Osteoblast (primary cell): ENCODE data around the gene ARHGEF4. TPM values are rescaled to one million over a fixed set of nuclear protein-coding genes. Genes with fewer than 3 reads are reported as not detected.
A peak's percentile ranks its signal among the peaks of the same experiment; 100 is the strongest.

ENCODE experiments used
- DNase-seq: peaks from one replicate; pipeline ENCODE4 v3.0.0; 2011; ENCODE audit warnings: low spot score, mixed read lengths; ENCODE audit not compliant: insufficient read length; ENCODE audit errors: missing footprints
- H2AFZ ChIP-seq: 2 replicates; pipeline ENCODE4 v1.6.0; 2011; ENCODE audit warnings: mild to moderate bottlenecking, low read length
- H3K27ac ChIP-seq: 2 replicates; pipeline ENCODE4 v1.5.1; 2011; ENCODE audit warnings: mild to moderate bottlenecking, low read depth, low read length, moderate library complexity
- H3K27me3 ChIP-seq: 2 replicates; pipeline ENCODE4 v1.6.0; 2012; ENCODE audit warnings: mild to moderate bottlenecking, control low read depth, inconsistent platforms, low read length, moderate library complexity; ENCODE audit not compliant: insufficient read depth
- H3K36me3 ChIP-seq: 2 replicates; pipeline ENCODE4 v1.5.1; 2011; ENCODE audit warnings: mild to moderate bottlenecking, low read length, control low read depth, moderate library complexity; ENCODE audit not compliant: insufficient read depth
- H3K4me1 ChIP-seq: 2 replicates; pipeline ENCODE4 v1.5.1; 2011; ENCODE audit warnings: mild to moderate bottlenecking, low read length, control low read depth, moderate library complexity; ENCODE audit not compliant: insufficient read depth
- H3K4me2 ChIP-seq: 2 replicates; pipeline ENCODE4 v1.6.0; 2011; ENCODE audit warnings: mild to moderate bottlenecking, low read length; ENCODE audit not compliant: insufficient read depth
- H3K4me3 ChIP-seq: fragments of 200-600 bp; sonication (generic); 3 replicates; pipeline ENCODE4 v1.5.1; 2012; ENCODE audit warnings: mild to moderate bottlenecking, low read length, inconsistent platforms; ENCODE audit not compliant: insufficient read depth
- H3K79me2 ChIP-seq: 2 replicates; pipeline ENCODE4 v1.6.0; 2012; ENCODE audit warnings: mild to moderate bottlenecking, low read length, control low read depth, inconsistent platforms; ENCODE audit not compliant: insufficient read depth
- H3K9me3 ChIP-seq: 2 replicates; pipeline ENCODE4 v1.5.1; 2011; ENCODE audit warnings: low read depth, low read length, control low read depth
- H4K20me1 ChIP-seq: 2 replicates; pipeline ENCODE4 v1.6.0; 2012; ENCODE audit warnings: mild to moderate bottlenecking, low read length, control low read depth; ENCODE audit not compliant: insufficient read depth
- total RNA-seq: library from RNA; depleted of rRNA; stranded (reverse); fragments of >200 nt; gene quantifications from 2 replicates; pipeline ENCODE4 v1.2.3, GENCODE V29; 2012
- TF ChIP-seq, protein P1 (sequence below): IDR thresholded peaks from 2 replicates; pipeline ENCODE4 v1.5.1; 2011; ENCODE audit warnings: mild to moderate bottlenecking, low read depth, low read length, moderate library complexity; ENCODE audit errors: extremely low read depth

The ARHGEF4 gene
- total RNA-seq, 1 donor, result 3.6 TPM

DNA sequence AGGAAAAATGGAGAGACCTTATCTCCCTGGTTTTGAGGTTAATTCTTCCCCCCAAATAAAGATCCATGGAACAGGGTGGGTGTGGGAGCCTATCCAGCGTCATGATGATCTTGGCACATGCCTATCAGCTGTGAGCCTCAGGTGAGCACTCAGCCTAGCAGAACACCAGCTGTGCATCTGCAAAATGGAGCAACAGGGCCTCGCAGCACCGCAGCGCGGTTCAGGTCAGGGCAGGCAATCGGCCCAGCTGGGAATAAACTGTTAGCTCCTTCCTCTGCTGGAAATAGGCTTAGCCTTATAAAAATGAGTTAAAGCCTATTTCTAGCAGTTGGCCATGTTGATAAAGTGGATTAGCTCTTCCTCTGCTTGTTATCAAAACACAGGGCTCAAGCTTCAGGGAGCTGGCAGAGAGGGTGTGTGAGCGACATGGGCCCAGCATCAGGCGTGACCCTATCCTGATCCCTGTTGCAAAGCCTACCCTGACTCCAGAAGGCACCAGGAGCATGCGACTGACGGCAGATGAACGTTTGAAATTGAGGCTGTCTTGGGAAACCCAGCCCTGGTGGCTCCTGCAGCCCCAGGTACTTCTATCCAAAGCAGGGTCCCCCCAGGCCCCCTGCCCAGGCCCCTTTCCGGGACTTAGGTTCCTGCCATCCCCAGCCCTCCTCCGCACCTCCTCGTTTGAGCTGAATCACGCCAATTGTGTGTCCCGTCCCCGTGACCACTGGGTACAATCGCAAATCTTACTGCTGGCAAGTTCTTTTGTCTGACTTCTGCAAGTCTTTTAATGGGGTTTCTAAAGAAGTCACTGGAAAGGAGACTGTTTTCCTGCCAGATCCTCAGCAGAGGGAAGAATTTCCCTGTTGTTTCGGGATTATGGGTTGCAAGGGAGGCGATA, 35.4 kb downstream of the ARHGEF4 start:
- H3K4me1 ChIP-seq, result no peaks in the 10 kb centered on the region
- H3K79me2 ChIP-seq, result no peaks in the 10 kb centered on the region
- no peak overlapping the region for H2AFZ ChIP-seq
- H3K27me3 ChIP-seq, result no peaks in the 10 kb centered on the region
- no peaks in the 10 kb centered on the region for H4K20me1 ChIP-seq
- H3K27ac ChIP-seq, result no peak overlapping the region
- no peaks in the 10 kb centered on the region for H3K9me3 ChIP-seq
- H3K4me3 ChIP-seq, result no peak overlapping the region
- TF ChIP-seq, protein P1, sequence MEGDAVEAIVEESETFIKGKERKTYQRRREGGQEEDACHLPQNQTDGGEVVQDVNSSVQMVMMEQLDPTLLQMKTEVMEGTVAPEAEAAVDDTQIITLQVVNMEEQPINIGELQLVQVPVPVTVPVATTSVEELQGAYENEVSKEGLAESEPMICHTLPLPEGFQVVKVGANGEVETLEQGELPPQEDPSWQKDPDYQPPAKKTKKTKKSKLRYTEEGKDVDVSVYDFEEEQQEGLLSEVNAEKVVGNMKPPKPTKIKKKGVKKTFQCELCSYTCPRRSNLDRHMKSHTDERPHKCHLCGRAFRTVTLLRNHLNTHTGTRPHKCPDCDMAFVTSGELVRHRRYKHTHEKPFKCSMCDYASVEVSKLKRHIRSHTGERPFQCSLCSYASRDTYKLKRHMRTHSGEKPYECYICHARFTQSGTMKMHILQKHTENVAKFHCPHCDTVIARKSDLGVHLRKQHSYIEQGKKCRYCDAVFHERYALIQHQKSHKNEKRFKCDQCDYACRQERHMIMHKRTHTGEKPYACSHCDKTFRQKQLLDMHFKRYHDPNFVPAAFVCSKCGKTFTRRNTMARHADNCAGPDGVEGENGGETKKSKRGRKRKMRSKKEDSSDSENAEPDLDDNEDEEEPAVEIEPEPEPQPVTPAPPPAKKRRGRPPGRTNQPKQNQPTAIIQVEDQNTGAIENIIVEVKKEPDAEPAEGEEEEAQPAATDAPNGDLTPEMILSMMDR, result no peak
- H3K36me3 ChIP-seq, result no peaks in the 10 kb centered on the region
- peak; percentile 45 for DNase-seq
- H3K4me2 ChIP-seq, result no peak overlapping the region

DNA sequence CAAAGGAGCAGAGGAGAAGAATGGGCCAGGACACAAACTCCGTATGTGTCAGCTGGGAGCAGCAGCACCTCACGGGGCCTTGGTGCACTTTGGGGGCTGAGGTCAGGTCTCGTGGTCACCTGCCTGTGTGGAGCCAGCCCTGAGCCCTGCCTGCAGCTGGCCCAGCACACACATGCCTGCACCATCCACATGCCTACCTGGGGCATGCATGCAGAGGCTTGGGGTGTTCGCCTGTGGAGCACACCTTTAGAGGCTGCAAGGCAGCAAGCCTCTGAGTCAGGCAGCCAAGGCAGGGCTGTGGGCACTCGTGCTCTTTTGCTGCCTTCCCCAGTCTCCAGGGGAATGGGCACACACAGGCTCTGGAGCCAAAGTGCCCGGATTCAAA, 36.0 kb downstream of the ARHGEF4 start:
- Histone ChIP-seq H3K36me3 (no peaks in the 10 kb centered on the region), H3K4me2 (no peak overlapping the region), H3K9me3 (no peaks in the 10 kb centered on the region), H3K4me1 (no peaks in the 10 kb centered on the region), H4K20me1 (no peaks in the 10 kb centered on the region), H2AFZ (no peak overlapping the region), H3K27ac (no peak overlapping the region), H3K79me2 (no peaks in the 10 kb centered on the region), H3K4me3 (no peak overlapping the region), H3K27me3 (no peaks in the 10 kb centered on the region)
- TF ChIP-seq, protein P1, result no peak
- DNase-seq, result peak; percentile 52

DNA sequence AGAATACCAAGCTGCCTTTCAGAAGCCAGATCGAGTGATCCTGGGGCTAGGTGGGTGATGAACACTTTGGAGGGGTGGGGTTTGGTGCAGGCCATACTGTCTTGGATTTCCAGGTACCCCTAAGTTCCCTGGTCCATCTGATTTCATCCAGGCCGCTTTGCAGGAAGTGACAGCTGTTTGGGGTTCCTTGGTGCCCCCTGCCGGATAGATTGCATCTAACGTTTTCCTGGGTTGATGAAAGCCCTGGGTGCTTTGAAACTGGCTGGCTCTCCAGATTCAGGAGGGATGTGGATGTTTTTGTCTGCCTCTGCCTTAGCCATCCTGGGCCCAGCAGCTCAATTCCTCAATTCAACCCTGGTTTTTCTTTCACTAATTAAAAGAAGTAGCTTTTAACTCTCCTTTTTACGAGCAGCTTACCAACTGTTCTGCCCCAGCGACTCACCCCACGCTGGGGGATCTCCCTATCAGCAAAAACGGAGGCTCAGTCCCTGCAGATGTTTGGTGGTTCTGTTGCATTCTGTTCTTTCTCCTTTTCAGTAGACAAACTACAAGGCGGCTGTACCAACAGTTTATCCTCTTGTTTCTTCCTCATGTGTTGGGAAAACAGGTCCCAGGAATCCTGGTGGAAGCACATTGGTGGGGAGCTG, 37.1 kb downstream of the ARHGEF4 start:
- H2AFZ ChIP-seq, result no peak overlapping the region
- DNase-seq, result peak; percentile 95
- no peaks in the 10 kb centered on the region for H4K20me1 ChIP-seq
- no peaks in the 10 kb centered on the region for H3K9me3 ChIP-seq
- no peak overlapping the region for H3K4me2 ChIP-seq
- H3K27ac ChIP-seq, result no peak overlapping the region
- H3K27me3 ChIP-seq, result no peaks in the 10 kb centered on the region
- no peaks in the 10 kb centered on the region for H3K36me3 ChIP-seq
- H3K4me3 ChIP-seq, result no peak overlapping the region
- TF ChIP-seq, protein P1, result peak; percentile 77
- H3K79me2 ChIP-seq, result no peaks in the 10 kb centered on the region
- no peaks in the 10 kb centered on the region for H3K4me1 ChIP-seq

DNA sequence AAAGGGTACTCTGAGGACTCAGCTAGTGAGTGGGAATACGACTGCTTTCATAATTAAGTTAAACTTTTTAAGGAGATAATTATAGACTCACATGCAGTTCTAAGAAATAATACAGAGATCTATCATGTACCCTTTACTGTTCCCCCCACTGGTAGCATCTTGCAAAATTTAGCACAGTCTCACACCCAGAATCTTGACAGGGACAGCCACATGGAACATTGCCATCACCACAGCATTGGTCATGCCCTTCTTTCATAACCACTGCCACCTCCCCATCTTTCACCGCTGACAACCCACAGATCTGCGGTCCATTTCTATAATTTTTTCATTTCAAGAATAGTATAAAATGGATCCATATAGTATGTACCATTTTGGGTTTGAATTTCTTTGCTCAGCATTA, 37.8 kb downstream of the ARHGEF4 start:
- H3K36me3 ChIP-seq, result no peaks in the 10 kb centered on the region
- H4K20me1 ChIP-seq, result no peaks in the 10 kb centered on the region
- peak; percentile 49 for DNase-seq
- no peaks in the 10 kb centered on the region for H3K4me1 ChIP-seq
- H3K79me2 ChIP-seq, result no peaks in the 10 kb centered on the region
- H3K4me2 ChIP-seq, result no peak overlapping the region
- no peak overlapping the region for H3K27ac ChIP-seq
- H3K27me3 ChIP-seq, result no peaks in the 10 kb centered on the region
- no peak overlapping the region for H3K4me3 ChIP-seq
- H3K9me3 ChIP-seq, result no peaks in the 10 kb centered on the region
- no peak overlapping the region for H2AFZ ChIP-seq
- TF ChIP-seq, protein P1, result no peak
